GM19395 (cell line): ENCODE results near the gene ADH6.
"Not testable (repeated sequence)": the region's sequence is repeated elsewhere in the genome, so short reads cannot be mapped to it uniquely, and the experiment has no call there.

Source experiments
- ATAC-seq: cut with Tn5 transposase; IDR thresholded peaks from one replicate; pipeline ENCODE4 v1.9.1; 2021; ENCODE audit warnings: mild to moderate bottlenecking, moderate library complexity; ENCODE audit not compliant: unreplicated experiment

ADH6 gene

GRCh38 chr4:99200138-99200537 lies 18.9 kb downstream of the ADH6 start:
- no peak for ATAC-seq

DNA sequence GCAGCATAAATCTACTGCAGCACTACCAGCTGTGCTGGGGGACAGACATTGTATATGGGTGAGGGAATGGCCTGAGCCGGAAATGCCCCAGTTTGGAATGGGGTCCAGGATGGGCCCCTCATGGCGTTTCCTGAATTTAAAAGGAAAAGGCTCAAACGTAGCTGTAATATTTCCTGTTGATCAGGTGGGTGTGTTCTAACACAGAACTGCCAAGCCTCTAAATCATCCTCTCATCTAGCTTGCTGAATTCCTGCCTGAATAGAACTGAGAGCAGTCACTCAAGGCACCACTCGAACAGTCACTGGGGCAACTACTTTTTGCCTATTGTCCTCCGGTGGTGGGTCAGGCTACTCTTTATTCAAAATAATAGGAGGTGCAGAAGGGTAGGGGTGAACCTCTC lies 28.7 kb downstream of the ADH6 start:
- no peak for ATAC-seq

DNA sequence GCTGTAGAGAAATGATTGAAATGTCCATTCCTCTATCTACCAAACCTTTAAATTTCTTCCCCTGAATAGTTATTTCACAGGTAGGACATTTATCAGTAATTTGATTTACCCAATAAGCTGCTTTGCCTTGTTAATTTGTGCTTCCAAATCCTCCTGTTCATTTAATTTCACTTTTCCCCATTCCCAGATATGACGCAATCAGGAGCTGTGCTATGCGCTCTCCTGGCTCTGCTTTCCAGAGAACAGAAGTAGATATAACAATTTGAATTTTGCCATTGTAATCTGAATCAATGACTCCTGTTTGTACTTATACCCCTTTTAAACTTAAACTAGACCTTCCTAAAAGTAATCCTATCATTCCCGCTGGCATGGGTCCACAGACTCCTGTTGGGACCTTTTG lies 29.1 kb downstream of the ADH6 start:
- not testable (repeated sequence) for ATAC-seq

DNA sequence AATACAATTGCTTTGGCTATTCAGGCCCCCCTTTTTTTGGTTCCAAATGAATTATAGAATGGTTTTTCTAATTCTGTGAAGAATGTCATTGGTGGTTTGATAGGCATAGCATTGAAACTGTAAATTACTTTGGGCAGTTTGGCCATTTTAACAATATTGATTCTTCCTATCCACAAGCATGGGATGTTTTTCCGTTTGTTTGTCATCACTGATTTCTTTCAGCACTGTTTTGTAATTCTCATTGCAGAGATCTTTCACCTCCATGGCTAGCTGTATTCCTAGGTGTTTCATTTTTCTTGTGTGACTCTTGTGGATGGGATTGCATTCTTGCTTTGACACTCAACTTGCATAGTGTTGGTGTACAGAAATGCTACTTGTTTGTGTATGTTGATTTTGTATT lies 33.0 kb downstream of the ADH6 start:
- no peak for ATAC-seq

GRCh38 chr4:99185581-99185980 lies 33.5 kb downstream of the ADH6 start:
- ATAC-seq: no peak

DNA sequence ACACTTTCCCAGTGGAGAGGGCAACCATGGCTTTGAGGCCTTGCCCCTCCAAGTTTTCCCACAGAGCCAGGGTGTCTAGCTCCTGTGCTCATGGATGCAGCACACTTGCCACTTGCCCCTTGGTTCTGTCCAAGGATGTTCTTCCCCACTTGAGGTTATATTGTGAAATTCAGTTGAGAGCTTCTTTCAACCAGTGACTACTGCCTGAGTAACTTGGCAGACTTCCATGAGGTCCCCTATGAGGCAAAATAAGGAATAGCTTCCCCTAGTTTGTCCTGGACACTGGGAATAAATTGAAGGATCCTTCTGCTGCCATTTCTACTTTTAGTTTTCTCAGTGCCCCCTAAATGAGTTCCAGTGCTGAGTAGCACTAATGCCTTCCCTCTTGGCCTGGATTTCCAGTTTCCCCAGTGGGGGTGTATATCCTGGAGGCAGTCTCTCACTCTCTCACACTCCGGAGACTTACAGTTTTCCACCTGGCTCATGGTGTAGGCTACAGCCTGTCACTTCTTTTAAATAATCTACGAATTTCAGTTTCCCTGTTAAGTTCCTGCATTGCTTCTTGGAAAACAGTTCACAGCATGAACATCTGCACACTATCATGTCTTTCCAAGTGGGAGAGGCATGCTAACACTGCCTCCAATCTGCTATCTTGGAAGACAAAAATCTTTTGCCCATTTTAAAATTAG lies 38.5 kb downstream of the ADH6 start:
- no peak for ATAC-seq

GRCh38 chr4:99179626-99180025 lies 39.4 kb downstream of the ADH6 start:
- ATAC-seq: no peak

DNA sequence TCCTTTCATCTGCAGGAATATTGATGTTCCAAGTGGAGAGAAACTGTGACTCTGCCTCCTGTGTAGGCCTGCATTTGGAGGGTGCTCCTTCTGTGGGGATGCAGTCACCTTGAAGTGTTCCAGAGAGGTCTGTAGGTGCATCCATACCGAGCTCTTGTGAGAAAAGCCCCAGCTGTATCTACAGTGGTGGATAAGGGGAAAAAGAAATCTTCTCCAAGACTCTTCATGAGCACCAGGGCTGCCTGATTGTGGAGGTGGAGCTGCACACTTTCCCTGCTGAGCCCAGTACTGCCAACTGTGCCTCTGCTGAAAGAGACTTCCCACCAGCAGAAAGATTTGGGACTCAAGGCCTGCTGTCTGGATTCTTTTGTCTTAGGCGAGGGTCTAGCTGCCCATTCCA lies 39.9 kb downstream of the ADH6 start:
- ATAC-seq: no peak

DNA sequence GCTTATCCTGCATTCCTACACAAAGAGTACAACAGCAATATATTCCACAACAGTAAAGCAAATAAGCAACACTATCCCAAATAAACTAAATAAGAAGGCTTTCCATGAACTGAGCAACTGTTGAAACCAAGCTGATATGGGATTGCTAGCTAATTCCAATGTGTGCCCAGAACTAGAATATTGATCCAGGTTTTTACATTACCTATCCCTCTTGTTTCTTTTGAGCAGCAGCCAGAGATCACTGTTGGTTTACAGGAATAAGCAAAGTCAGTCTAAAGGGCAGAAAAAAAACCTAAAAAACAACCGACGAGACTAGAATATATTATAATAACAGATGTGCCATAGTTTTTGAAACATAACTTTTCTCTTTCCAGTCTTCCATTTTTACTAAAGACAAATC lies 52.5 kb downstream of the ADH6 start:
- no peak for ATAC-seq

- ATAC-seq: no peak
Observed at GRCh38 chr4:99165978-99166377, 53.1 kb downstream of the ADH6 start.

DNA sequence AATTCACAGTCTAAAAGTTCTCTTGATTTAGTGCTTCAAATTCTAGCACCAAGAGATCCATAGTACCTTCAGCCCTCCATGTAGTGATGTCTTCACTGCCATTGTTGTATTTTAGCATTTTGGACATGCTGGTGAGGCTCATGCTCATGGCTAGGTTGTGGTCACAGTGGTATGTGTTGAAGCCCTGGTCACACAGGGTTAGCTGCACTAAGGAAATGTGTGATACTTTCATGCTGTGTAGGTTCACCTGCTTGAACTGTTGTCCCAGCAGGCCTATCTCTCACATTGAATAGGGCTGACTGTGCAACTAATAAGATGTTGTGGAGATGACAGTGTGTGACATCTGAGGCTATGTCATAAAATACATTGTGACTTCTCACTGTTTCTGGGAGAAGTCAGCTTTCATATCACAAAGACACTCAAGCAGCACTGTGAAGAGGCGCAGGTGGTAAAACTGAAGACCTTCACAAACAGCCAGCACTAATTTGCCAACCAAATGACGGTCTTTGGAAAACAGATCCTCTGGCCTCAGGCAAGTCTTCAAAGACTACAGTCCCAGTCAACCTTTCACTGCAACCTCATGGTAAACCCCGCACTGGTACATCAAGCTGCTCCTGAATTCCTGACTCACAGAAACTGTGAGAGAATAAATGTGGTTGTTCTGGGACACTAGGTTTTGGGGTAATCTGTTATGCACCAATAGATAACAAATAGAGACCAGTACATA lies 57.5 kb downstream of the ADH6 start:
- ATAC-seq: no peak

DNA sequence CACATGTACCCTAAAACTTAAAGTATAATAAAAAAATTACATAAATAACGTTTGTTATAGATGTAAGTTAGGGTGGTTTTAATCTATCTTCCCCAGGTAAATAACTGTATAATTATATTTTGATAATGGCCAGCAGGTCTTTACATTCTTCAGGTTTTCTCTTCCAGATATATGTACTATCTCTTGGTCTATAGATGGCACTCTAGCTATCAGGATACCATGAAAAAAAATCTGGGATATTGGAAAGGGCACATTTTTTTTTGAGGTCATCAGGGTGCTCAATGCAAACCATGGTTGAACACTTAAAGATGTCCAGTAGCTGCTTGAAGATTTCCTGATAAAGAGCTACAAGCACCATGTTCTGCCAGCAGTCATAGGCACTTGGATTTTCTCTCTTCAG lies 59.3 kb downstream of the ADH6 start:
- ATAC-seq: no peak

GRCh38 chr4:99157478-99157935 lies 61.5 kb downstream of the ADH6 start:
- no peak for ATAC-seq

GRCh38 chr4:99156992-99157391 lies 62.1 kb downstream of the ADH6 start:
- ATAC-seq: no peak

- no peak for ATAC-seq
Observed at GRCh38 chr4:99154658-99155342, 64.2 kb downstream of the ADH6 start.
